Mucosa of descending colon (tissue), 3 donors: Measurements from ENCODE around the gene PTPN9. TPM values are rescaled to one million over a fixed set of nuclear protein-coding genes. Genes with fewer than 3 reads are reported as not detected.
"Not testable (repeated sequence)": the region's sequence is repeated elsewhere in the genome, so short reads cannot be mapped to it uniquely, and the experiment has no call there.

Experiments
- ATAC-seq: fragments of 200-7000 bp; cut with Tn5 transposase; one replicate; pipeline ENCODE4 v1.9.1; 2020; ENCODE audit warnings: mild to moderate bottlenecking, moderate library complexity
- DNase-seq, 3 donors: peaks; one replicate each; pipeline ENCODE4 v3.0.0-alpha.2; 2020
- H3K36me3 ChIP-seq: fragments of 200-600 bp; one replicate; pipeline ENCODE4 v1.8.0; 2021; ENCODE audit warnings: low read depth, mild to moderate bottlenecking
- H3K4me1 ChIP-seq: fragments of 200-600 bp; one replicate; pipeline ENCODE4 v1.8.0; 2021; ENCODE audit warnings: low read depth, mild to moderate bottlenecking
- H3K4me3 ChIP-seq: fragments of 200-600 bp; one replicate; pipeline ENCODE4 v1.8.0; 2021; ENCODE audit warnings: mild to moderate bottlenecking
- H3K9me3 ChIP-seq: fragments of 200-600 bp; one replicate; pipeline ENCODE4 v1.8.0; 2021; ENCODE audit warnings: mild to moderate bottlenecking
- CTCF ChIP-seq: fragments of 200-600 bp; IDR thresholded peaks from one replicate; pipeline ENCODE4 v1.8.0; 2022; ENCODE audit warnings: antibody characterized with exemption, mild to moderate bottlenecking
- intact Hi-C, 2 donors: fragments of 100-400 bp; cut with DNase I in 1 of 2; cut with micrococcal nuclease in 1 of 2; formaldehyde crosslinking; loops; one replicate each; pipeline versions ENCODE4 v1.11.0 to v1.11.1; 2022; cut with DNase I, micrococcal nuclease
- total RNA-seq, 3 donors: library from RNA; stranded (reverse); fragmentation: NEBNext Ultra II Directional in 2 of 3; extraction: Animal tissue kit (Norgen Biotek cat#: 25700) in 2 of 3; gene quantifications; one replicate each; pipeline versions ENCODE4 v1.2.1 to v1.2.4, GENCODE V29; 2021 to 2023
- donor health status: DM: no; HTN: no; CAD: no; lungs with moderate emphysema.
- donor health status: DM: no; HTN: no; CAD: no.
- donor health status: DM: no; HTN: yes; CAD: no.

Gene PTPN9
- total RNA-seq, 3 donors from 2014 or later, result 32.0 to 47.1 (median 36.8) TPM

DNA sequence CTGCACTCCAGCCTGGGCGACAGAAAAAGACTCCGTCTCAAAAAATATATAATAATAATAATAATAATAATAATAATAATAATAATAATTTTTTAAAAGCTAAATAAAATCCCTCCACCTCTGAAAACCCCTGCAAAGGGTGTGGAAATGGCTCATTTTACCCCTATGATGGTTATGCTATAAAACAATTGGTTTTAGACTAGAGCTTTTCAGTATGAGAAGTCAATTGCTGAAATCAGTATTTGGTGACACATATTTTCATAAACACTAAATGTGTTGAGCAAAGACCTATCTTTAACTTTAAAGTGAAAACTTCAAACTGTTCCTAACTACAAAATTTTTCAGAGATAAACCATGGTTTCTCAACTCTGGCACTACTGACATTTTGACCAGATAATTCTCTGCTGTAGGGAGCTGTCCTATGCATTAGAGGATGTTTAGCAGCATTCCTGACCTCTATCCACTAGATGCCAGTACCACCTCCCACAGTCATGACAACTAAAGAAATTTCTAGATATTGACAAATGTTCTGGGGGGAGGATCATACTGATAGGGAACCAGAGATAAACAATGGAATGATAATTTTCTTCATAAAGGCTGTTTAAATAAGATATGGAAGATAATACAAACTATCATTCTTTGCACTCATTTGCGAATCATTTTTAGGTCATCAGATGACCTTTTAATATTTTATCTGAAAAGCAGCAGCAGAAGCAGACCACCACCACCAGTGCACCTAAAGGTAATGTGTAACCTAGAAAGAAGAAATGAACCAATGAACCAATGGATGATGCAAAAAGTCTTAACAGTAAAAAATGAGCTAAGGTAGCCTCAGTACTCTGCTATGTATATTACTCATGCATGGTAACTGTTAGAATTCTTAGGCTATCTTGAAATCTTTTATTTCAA, 13.8 kb downstream of the PTPN9 start:
- intact Hi-C loops, result no loop called here
- no peak for ATAC-seq

DNA sequence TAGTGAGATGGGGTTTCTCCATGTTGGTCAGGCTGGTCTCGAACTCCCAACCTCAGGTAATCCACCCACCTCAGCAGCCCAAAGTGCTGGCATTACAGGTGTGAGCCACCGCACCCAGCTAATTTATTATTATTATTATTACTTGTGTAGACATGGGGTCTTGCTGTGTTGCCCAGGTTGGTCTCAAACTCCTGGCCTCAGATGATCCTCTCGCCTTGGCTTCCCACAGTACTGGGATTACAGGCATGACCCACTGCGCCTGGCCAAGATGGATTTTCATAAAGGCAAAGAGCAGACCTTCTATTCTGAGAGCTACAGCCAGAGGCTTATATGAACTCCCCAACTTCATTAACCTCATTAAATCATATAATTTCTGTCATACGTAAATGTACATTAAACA, 17.2 kb downstream of the PTPN9 start:
- Histone ChIP-seq H3K4me3 (no peak overlapping the region), H3K4me1 (no peaks in the 10 kb centered on the region), H3K9me3 (no peaks in the 10 kb centered on the region), H3K36me3 (no peaks in the 10 kb centered on the region)
- DNase-seq (no peak), ATAC-seq (no peak)
- intact Hi-C loops, result no loop called here
- TF ChIP-seq CTCF, result no peak

More for the DNA sequence above, 13.8 kb downstream of the PTPN9 start:
- no peaks in the 10 kb centered on the region for H3K4me1 ChIP-seq
- no peak overlapping the region for H3K4me3 ChIP-seq
- H3K9me3 ChIP-seq, result no peaks in the 10 kb centered on the region
- no peak for DNase-seq
- H3K36me3 ChIP-seq, result no peaks in the 10 kb centered on the region
- TF ChIP-seq CTCF, result no peak

DNA sequence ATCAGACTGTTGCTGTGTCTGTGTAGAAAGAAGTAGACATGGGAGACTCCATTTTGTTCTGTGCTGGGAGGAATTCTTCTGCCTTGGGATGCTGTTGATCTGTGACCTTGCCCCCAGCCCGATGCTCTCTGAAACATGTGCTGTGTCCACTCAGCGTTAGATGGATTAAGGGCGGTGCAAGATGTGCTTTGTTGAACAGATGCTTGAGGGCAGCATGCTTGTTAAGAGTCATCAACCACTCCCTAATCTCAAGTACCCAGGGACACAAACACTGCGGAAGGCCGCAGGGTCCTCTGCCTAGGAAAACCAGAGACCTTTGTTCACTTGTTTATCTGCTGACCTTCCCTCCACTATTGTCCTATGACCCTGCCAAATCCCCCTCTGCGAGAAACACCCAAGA, 19.8 kb downstream of the PTPN9 start:
- DNase-seq, H3K4me1 ChIP-seq: not testable (repeated sequence)

GRCh38 chr15:75558955-75559354, 20.2 kb downstream of the PTPN9 start:
- H3K4me1 ChIP-seq, H3K36me3 ChIP-seq, intact Hi-C loops, H3K4me3 ChIP-seq, ATAC-seq, DNase-seq, H3K9me3 ChIP-seq: not testable (repeated sequence)

More for the DNA sequence above, 19.8 kb downstream of the PTPN9 start:
- intact Hi-C loops, H3K9me3 ChIP-seq, H3K4me3 ChIP-seq, ATAC-seq, H3K36me3 ChIP-seq: not testable (repeated sequence)

DNA sequence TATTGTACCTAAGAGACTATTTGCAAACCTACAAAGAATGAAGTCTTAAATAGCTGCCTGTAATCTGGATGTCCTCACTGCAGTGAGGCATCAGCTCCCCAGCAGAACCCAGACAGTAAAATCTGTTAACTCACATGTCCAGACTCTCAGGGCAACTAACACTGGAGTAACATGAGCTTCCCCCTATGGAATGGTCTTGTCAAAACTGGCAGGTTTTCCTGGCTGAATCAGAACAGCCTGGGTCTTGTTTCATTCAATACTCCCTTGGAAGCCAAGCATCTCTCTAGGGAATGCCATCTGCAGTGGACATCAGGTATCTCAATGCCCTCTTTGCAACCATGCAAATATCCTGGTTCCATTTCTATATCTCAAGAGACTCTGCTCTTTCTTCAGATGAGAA, 24.4 kb downstream of the PTPN9 start:
- no peak for DNase-seq
- Histone ChIP-seq H3K4me3 (no peak overlapping the region), H3K36me3 (no peaks in the 10 kb centered on the region), H3K4me1 (no peaks in the 10 kb centered on the region), H3K9me3 (no peaks in the 10 kb centered on the region)
- no peak for ATAC-seq
- TF ChIP-seq CTCF, result no peak
- intact Hi-C loops, result no loop called here

DNA sequence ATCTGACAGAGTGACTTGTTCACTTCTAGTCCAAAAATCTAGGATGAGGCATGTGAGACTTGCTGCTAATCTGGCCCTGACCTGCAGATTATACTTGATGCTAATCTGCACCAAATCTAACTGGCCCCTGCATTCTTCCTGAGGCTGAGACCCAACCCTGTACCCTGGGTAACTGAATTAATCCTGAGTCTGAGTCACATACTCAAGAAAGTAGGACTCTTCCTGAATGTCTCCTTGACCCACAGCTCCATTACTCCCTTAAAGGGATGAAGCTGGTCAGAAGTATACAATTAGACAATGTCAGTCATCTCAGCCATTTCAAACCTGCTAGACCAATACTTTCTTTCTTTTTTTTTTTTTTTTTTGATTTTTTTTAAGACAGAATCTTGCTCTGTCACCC, 25.5 kb downstream of the PTPN9 start:
- Histone ChIP-seq H3K4me1 (no peaks in the 10 kb centered on the region), H3K36me3 (no peaks in the 10 kb centered on the region), H3K9me3 (no peaks in the 10 kb centered on the region), H3K4me3 (no peak overlapping the region)
- TF ChIP-seq CTCF, result no peak
- intact Hi-C loops, result no loop called here
- ATAC-seq (no peak), DNase-seq (no peak)
